DOHH2 (cell line): ENCODE results near the gene GPC5.

Experiments
- H3F3A ChIP-seq: fragments of 200-600 bp; sonication (generic), shearing (Covaris generic); 2 replicates; pipeline ENCODE4 v1.6.0; 2016; ENCODE audit warnings: antibody characterized with exemption, mild to moderate bottlenecking; ENCODE audit not compliant: control insufficient read depth, insufficient read depth
- H3K27ac ChIP-seq: fragments of 200-600 bp; sonication (generic); 2 replicates; pipeline ENCODE4 v1.5.1; 2014; ENCODE audit warnings: low read depth, mild to moderate bottlenecking, low read length, moderate library complexity
- H3K27me3 ChIP-seq: fragments of 200-600 bp; sonication (generic); 2 replicates; pipeline ENCODE4 v1.6.1; 2014; ENCODE audit warnings: mild to moderate bottlenecking, low read length, mixed read lengths; ENCODE audit not compliant: control insufficient read depth
- H3K36me3 ChIP-seq: fragments of 200-600 bp; sonication (generic); 2 replicates; pipeline ENCODE4 v1.6.1; 2014; ENCODE audit warnings: mild to moderate bottlenecking, low read length, moderate library complexity, mixed read lengths; ENCODE audit not compliant: control insufficient read depth
- H3K4me1 ChIP-seq: fragments of 200-600 bp; sonication (generic); 2 replicates; pipeline ENCODE4 v1.6.1; 2014; ENCODE audit warnings: mild to moderate bottlenecking, low read length, mixed read lengths; ENCODE audit not compliant: control insufficient read depth
- H3K4me2 ChIP-seq: fragments of 200-600 bp; sonication (generic); 2 replicates; pipeline ENCODE4 v1.6.0; 2014; ENCODE audit warnings: mild to moderate bottlenecking, low read length, moderate library complexity
- H3K4me3 ChIP-seq: fragments of 200-600 bp; sonication (generic); 2 replicates; pipeline ENCODE4 v1.5.1; 2014; ENCODE audit warnings: mild to moderate bottlenecking, low read length, mixed read lengths
- H3K79me2 ChIP-seq: fragments of 200-600 bp; sonication (generic); 2 replicates; pipeline ENCODE4 v1.6.1; 2014; ENCODE audit warnings: mild to moderate bottlenecking, low read length, mixed read lengths; ENCODE audit not compliant: control insufficient read depth
- H3K9me2 ChIP-seq: fragments of 200-600 bp; sonication (generic); replicated peaks from 2 replicates; pipeline ENCODE4 v1.6.1; 2014; ENCODE audit warnings: mild to moderate bottlenecking, low read length, mixed read lengths; ENCODE audit not compliant: control insufficient read depth
- H3K9me3 ChIP-seq: fragments of 200-600 bp; sonication (generic); 2 replicates; pipeline ENCODE4 v1.6.1; 2014; ENCODE audit warnings: antibody characterized with exemption, low read length, mixed read lengths; ENCODE audit not compliant: control insufficient read depth, insufficient read depth
- H4K20me1 ChIP-seq: fragments of 200-600 bp; sonication (generic); 2 replicates; pipeline ENCODE4 v1.6.0; 2014; ENCODE audit warnings: low read depth, mild to moderate bottlenecking, antibody characterized with exemption, low read length, moderate library complexity; ENCODE audit not compliant: control insufficient read depth, insufficient read depth
- CTCF ChIP-seq: fragments of 200-600 bp; sonication (generic); IDR thresholded peaks from one replicate; pipeline ENCODE4 v1.5.1; 2014; ENCODE audit warnings: antibody characterized with exemption, mild to moderate bottlenecking, low read depth, low read length; ENCODE audit not compliant: poor library complexity, severe bottlenecking
- EZH2phosphoT487 ChIP-seq: fragments of 200-600 bp; sonication (generic); IDR thresholded peaks from 2 replicates; pipeline ENCODE4 v1.6.1; 2017; ENCODE audit warnings: borderline replicate concordance, mild to moderate bottlenecking, antibody characterized with exemption, low read length, moderate library complexity, mixed read lengths

Gene GPC5

GRCh38 chr13:92734068-92734467 is 1335.6 kb downstream of the GPC5 start:
- TF ChIP-seq EZH2phosphoT487: no peak
- TF ChIP-seq CTCF: no peak
- H3K36me3 ChIP-seq: no peaks in the 10 kb centered on the region

GRCh38 chr13:92734545-92734944 is 1336.1 kb downstream of the GPC5 start:
- Histone ChIP-seq H3K4me3 (no peak overlapping the region), H3K27me3 (no peaks in the 10 kb centered on the region), H3F3A (no peaks in the 10 kb centered on the region), H3K27ac (no peak overlapping the region), H3K9me2 (no peaks in the 10 kb centered on the region), H3K9me3 (no peaks in the 10 kb centered on the region), H3K4me2 (no peak overlapping the region), H3K79me2 (no peaks in the 10 kb centered on the region), H4K20me1 (no peaks in the 10 kb centered on the region), H3K36me3 (no peaks in the 10 kb centered on the region), H3K4me1 (no peaks in the 10 kb centered on the region)
- TF ChIP-seq EZH2phosphoT487 (no peak), CTCF (no peak)

More at GRCh38 chr13:92734068-92734467, 1335.6 kb downstream of the GPC5 start:
- Histone ChIP-seq H3K4me3 (no peak overlapping the region), H4K20me1 (no peaks in the 10 kb centered on the region), H3K9me3 (no peaks in the 10 kb centered on the region), H3K4me1 (no peaks in the 10 kb centered on the region), H3K9me2 (no peaks in the 10 kb centered on the region), H3K4me2 (no peak overlapping the region), H3K27ac (no peak overlapping the region), H3F3A (no peaks in the 10 kb centered on the region), H3K79me2 (no peaks in the 10 kb centered on the region), H3K27me3 (no peaks in the 10 kb centered on the region)

GRCh38 chr13:92735909-92736308 is 1337.5 kb downstream of the GPC5 start:
- Histone ChIP-seq H3K4me2 (no peak overlapping the region), H3K27ac (no peak overlapping the region), H3F3A (no peaks in the 10 kb centered on the region), H3K36me3 (no peaks in the 10 kb centered on the region), H3K9me3 (no peaks in the 10 kb centered on the region), H3K4me3 (no peak overlapping the region), H3K4me1 (no peaks in the 10 kb centered on the region), H3K9me2 (no peaks in the 10 kb centered on the region), H3K79me2 (no peaks in the 10 kb centered on the region), H3K27me3 (no peaks in the 10 kb centered on the region), H4K20me1 (no peaks in the 10 kb centered on the region)
- TF ChIP-seq EZH2phosphoT487 (no peak), CTCF (no peak)
